Activated CD8-positive, alpha-beta T cell treated with anti-CD3 and anti-CD28 coated beads, Interleukin-2, amount 10 ng/mL, durations not matched to agents 7 days and 5 days (primary cell): Measurements from ENCODE around the gene SPHK1. TPM values are rescaled to one million over a fixed set of nuclear protein-coding genes. Genes with fewer than 3 reads are reported as not detected.

Experiments used
- ATAC-seq: fragments of 150-1000 bp; cut with Tn5 transposase; one replicate; pipeline ENCODE4 v1.10.0; 2021; ENCODE audit warnings: moderate library complexity
- CTCF ChIA-PET: fragments of 350-600 bp; sonication (Branson Sonifier 250); formaldehyde crosslinking; loops from one replicate; lab custom pipeline; 2021; ENCODE audit warnings: antibody characterized with exemption; lab: Charles Lee
- POLR2A ChIA-PET: fragments of 350-600 bp; sonication (Branson Sonifier 250); formaldehyde crosslinking; loops from one replicate; lab custom pipeline; 2021; ENCODE audit warnings: antibody characterized with exemption; lab: Charles Lee
- DNase-seq: peaks from one replicate; pipeline ENCODE4 v3.0.0-alpha.2; 2020
- H3K27ac Mint-ChIP-seq: one replicate; pipeline ENCODE4 v1.8.0; 2021; ENCODE audit warnings: mild to moderate bottlenecking, mixed read lengths
- H3K27me3 Mint-ChIP-seq: one replicate; pipeline ENCODE4 v1.8.0; 2021; ENCODE audit warnings: low read depth, mixed read lengths
- H3K36me3 Mint-ChIP-seq: one replicate; pipeline ENCODE4 v1.8.0; 2021; ENCODE audit warnings: low read depth, mixed read lengths
- H3K4me1 Mint-ChIP-seq: one replicate; pipeline ENCODE4 v1.8.0; 2021; ENCODE audit warnings: low read depth, mixed read lengths
- H3K4me3 Mint-ChIP-seq: one replicate; pipeline ENCODE4 v1.8.0; 2021; ENCODE audit warnings: mild to moderate bottlenecking, mixed read lengths
- H3K9me3 Mint-ChIP-seq: one replicate; pipeline ENCODE4 v1.8.0; 2022; ENCODE audit warnings: mixed read lengths; ENCODE audit not compliant: insufficient read depth
- total RNA-seq, 2 experiments: library from RNA; stranded (reverse); gene quantifications; one replicate each; pipeline ENCODE4 v1.2.3, GENCODE V29; 2021

The SPHK1 gene
- total RNA-seq, 2 experiments from 2014 or later: 3.8 to 4.7 TPM

- Mint-ChIP-seq H3K36me3 (no peaks in the 10 kb centered on the region), H3K4me3 (no peak overlapping the region), H3K4me1 (peaks cover 15% of the 10 kb centered on the region), H3K27ac (no peak overlapping the region), H3K9me3 (no peaks in the 10 kb centered on the region), H3K27me3 (peaks cover 3% of the 10 kb centered on the region)
- CTCF ChIA-PET: interaction anchor here (2.1 kb wide), 1 partner anchor 76 kb away, joined by 10 read pairs; no protein-coding TSS in a partner anchor
- DNase-seq: no peak
- no peak for ATAC-seq
- POLR2A ChIA-PET: no interaction called here
Observed at GRCh38 chr17:76379275-76379641, 5.2 kb upstream of the SPHK1 start.

- Mint-ChIP-seq H3K36me3 (no peaks in the 10 kb centered on the region), H3K4me1 (peaks cover 15% of the 10 kb centered on the region), H3K27me3 (peaks cover 3% of the 10 kb centered on the region), H3K9me3 (no peaks in the 10 kb centered on the region), H3K4me3 (no peak overlapping the region), H3K27ac (no peak overlapping the region)
- ChIA-PET CTCF (interaction anchor here (2.1 to 10.3 kb wide), 2 partner anchors 17 to 76 kb away, joined by 10 to 124 read pairs; no protein-coding TSS in a partner anchor), POLR2A (interaction anchor here (1.2 kb wide), 1 partner anchor 26 kb away, joined by 5 read pairs; the partner anchor contains the start of gene PRPSAP1)
- ATAC-seq (no peak), DNase-seq (no peak)
Observed at GRCh38 chr17:76379646-76380376, 4.6 kb upstream of the SPHK1 start.

- H3K27me3 Mint-ChIP-seq: no peaks in the 10 kb centered on the region
- ChIA-PET POLR2A (interaction anchor here (0.8 kb wide), 1 partner anchor 29 kb away, joined by 4 read pairs; no protein-coding TSS in a partner anchor), CTCF (interaction anchor here (0.8 to 10.3 kb wide), 4 partner anchors 8 to 28 kb away, joined by 3 to 124 read pairs (median 4); partner anchors contain the start of gene PRPSAP1)
- no peaks in the 10 kb centered on the region for H3K36me3 Mint-ChIP-seq
- no peak for ATAC-seq
- H3K27ac Mint-ChIP-seq: no peak overlapping the region
- no peak for DNase-seq
- H3K9me3 Mint-ChIP-seq: no peaks in the 10 kb centered on the region
- peak overlapping the region; percentile 40 for H3K4me3 Mint-ChIP-seq
- H3K4me1 Mint-ChIP-seq: peaks cover 26% of the 10 kb centered on the region
Observed at GRCh38 chr17:76381633-76382350, 2.6 kb upstream of the SPHK1 start.

- H3K36me3 Mint-ChIP-seq: no peaks in the 10 kb centered on the region
- H3K9me3 Mint-ChIP-seq: no peaks in the 10 kb centered on the region
- H3K27me3 Mint-ChIP-seq: no peaks in the 10 kb centered on the region
- ATAC-seq: no peak
- peak overlapping the region; percentile 84 for H3K4me3 Mint-ChIP-seq
- H3K27ac Mint-ChIP-seq: peak overlapping the region; percentile 76
- ChIA-PET CTCF (interaction anchor here (0.8 to 10.3 kb wide), 4 partner anchors 14 to 79 kb away, joined by 3 to 124 read pairs (median 4); partner anchors contain the start of gene PRPSAP1), POLR2A (interaction anchor here (0.8 kb wide), 1 partner anchor 29 kb away, joined by 4 read pairs; no protein-coding TSS in a partner anchor)
- DNase-seq: no peak
- peaks cover 28% of the 10 kb centered on the region for H3K4me1 Mint-ChIP-seq
Observed at GRCh38 chr17:76382351-76382802, 2.0 kb upstream of the SPHK1 start.

GRCh38 chr17:76382803-76383545, 1.4 kb upstream of the SPHK1 start:
- peak; percentile 84 for DNase-seq
- no peaks in the 10 kb centered on the region for H3K9me3 Mint-ChIP-seq
- POLR2A ChIA-PET: interaction anchor here (0.6 to 0.8 kb wide), 2 partner anchors 29 to 30 kb away, joined by 3 to 4 read pairs; partner anchors contain the start of gene PRPSAP1
- peak overlapping the region; percentile 76 for H3K27ac Mint-ChIP-seq
- H3K4me3 Mint-ChIP-seq: peak overlapping the region; percentile 84
- peaks cover 1% of the 10 kb centered on the region for H3K36me3 Mint-ChIP-seq
- ATAC-seq: peak; percentile 72
- CTCF ChIA-PET: interaction anchor here (1.0 to 10.3 kb wide), 3 partner anchors 13 to 79 kb away, joined by 4 to 124 read pairs (median 27); no protein-coding TSS in a partner anchor
- peaks cover 29% of the 10 kb centered on the region for H3K4me1 Mint-ChIP-seq
- H3K27me3 Mint-ChIP-seq: no peaks in the 10 kb centered on the region

- no peaks in the 10 kb centered on the region for H3K27me3 Mint-ChIP-seq
- DNase-seq (peak; percentile 78), ATAC-seq (peak; percentile 43)
- peak overlapping the region; percentile 82 for H3K4me3 Mint-ChIP-seq
- no peaks in the 10 kb centered on the region for H3K9me3 Mint-ChIP-seq
- peak overlapping the region; percentile 88 for H3K27ac Mint-ChIP-seq
- POLR2A ChIA-PET: interaction anchor here (0.6 to 2.8 kb wide), 3 partner anchors 30 to 315 kb away, joined by 3 to 24 read pairs (median 3); partner anchors contain the start of gene PRPSAP1
- CTCF ChIA-PET: interaction anchor here (1.0 to 10.3 kb wide), 7 partner anchors 13 to 80 kb away, joined by 3 to 124 read pairs (median 15); partner anchors contain the start of gene PRPSAP1
- H3K36me3 Mint-ChIP-seq: peaks cover 2% of the 10 kb centered on the region
- peaks cover 26% of the 10 kb centered on the region for H3K4me1 Mint-ChIP-seq
Observed at GRCh38 chr17:76383546-76384221, 725 bp upstream of the SPHK1 start.

GRCh38 chr17:76384987-76385891, 830 bp downstream of the SPHK1 start:
- peak; percentile 50 for DNase-seq
- ChIA-PET CTCF (interaction anchor here (0.6 to 10.3 kb wide), 35 partner anchors 8 to 482 kb away, joined by 3 to 124 read pairs (median 5); partner anchors contain the start of genes PRPSAP1, RHBDF2 and UBE2O), POLR2A (interaction anchor here (0.6 to 2.8 kb wide), 7 partner anchors 9 to 117 kb away, joined by 3 to 24 read pairs (median 3); partner anchors contain the start of gene PRPSAP1)
- Mint-ChIP-seq H3K27me3 (no peaks in the 10 kb centered on the region), H3K27ac (no peak overlapping the region), H3K4me3 (peak overlapping the region; percentile 69), H3K4me1 (peaks cover 24% of the 10 kb centered on the region), H3K9me3 (no peaks in the 10 kb centered on the region), H3K36me3 (peaks cover 2% of the 10 kb centered on the region)
- no peak for ATAC-seq

- peak; percentile 92 for DNase-seq
- POLR2A ChIA-PET: interaction anchor here (0.8 to 2.8 kb wide), 5 partner anchors 10 to 115 kb away, joined by 3 to 24 read pairs (median 4); partner anchors contain the start of gene PRPSAP1
Observed at GRCh38 chr17:76385892-76386786, 1.7 kb downstream of the SPHK1 start.

More at GRCh38 chr17:76385892-76386786, 1.7 kb downstream of the SPHK1 start:
- CTCF ChIA-PET: interaction anchor here (0.6 to 10.3 kb wide), 24 partner anchors 9 to 798 kb away, joined by 3 to 124 read pairs (median 6); partner anchors contain the start of genes PRPSAP1 and RHBDF2
- no peaks in the 10 kb centered on the region for H3K9me3 Mint-ChIP-seq
- no peaks in the 10 kb centered on the region for H3K27me3 Mint-ChIP-seq
- H3K4me3 Mint-ChIP-seq: peak overlapping the region; percentile 69
- ATAC-seq: peak; percentile 29
- peaks cover 2% of the 10 kb centered on the region for H3K36me3 Mint-ChIP-seq
- H3K27ac Mint-ChIP-seq: no peak overlapping the region
- H3K4me1 Mint-ChIP-seq: peaks cover 24% of the 10 kb centered on the region
